Measurements from ENCODE around the gene MLLT10.

DNA sequence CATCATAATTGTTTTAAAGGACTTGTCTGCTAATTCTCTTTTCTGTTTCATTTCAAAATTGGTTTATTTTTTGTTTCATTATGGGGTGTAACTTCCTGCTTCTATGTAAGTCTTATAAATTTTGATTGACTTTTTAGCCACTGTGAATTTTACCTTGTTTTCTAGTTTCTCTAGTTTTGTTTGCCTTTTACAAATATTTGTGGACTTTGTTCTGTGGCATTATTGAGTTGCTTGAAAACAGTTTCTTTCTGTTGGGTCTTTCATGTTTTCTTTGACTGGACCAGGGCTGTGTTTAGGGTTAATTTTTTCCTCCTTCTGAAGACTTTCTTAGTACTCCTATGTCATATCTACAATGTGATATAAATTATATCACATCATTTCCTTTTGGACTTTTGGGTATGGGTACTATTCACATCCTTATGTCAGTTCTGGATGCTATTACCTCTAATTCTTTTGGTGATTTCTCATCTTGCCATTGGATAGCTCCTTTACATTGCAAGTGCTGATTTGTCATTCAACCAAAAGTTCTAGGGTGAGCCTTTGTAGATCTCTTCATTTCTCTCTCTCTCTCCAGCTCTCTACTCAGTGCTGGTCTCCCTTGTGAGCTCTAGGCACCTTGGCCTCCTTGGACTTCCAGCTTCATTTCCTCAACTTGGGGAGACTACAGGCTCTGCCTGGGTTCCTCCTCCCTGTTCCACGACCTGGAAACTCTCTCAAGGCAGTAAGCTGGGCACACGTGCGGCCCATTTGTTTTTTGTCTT, 36.9 kb downstream of the MLLT10 start:
- TF ChIP-seq, protein P1, sequence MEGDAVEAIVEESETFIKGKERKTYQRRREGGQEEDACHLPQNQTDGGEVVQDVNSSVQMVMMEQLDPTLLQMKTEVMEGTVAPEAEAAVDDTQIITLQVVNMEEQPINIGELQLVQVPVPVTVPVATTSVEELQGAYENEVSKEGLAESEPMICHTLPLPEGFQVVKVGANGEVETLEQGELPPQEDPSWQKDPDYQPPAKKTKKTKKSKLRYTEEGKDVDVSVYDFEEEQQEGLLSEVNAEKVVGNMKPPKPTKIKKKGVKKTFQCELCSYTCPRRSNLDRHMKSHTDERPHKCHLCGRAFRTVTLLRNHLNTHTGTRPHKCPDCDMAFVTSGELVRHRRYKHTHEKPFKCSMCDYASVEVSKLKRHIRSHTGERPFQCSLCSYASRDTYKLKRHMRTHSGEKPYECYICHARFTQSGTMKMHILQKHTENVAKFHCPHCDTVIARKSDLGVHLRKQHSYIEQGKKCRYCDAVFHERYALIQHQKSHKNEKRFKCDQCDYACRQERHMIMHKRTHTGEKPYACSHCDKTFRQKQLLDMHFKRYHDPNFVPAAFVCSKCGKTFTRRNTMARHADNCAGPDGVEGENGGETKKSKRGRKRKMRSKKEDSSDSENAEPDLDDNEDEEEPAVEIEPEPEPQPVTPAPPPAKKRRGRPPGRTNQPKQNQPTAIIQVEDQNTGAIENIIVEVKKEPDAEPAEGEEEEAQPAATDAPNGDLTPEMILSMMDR (IDR thresholded peaks at IDR 0.05): no peak
- TF ChIP-seq POLR2A (IDR thresholded peaks at IDR 0.05): no peak

Measured in thyroid gland (tissue), 4 donors.